GM19328 (cell line): ENCODE results near the gene NAA25.
"Not testable (repeated sequence)": the region's sequence is repeated elsewhere in the genome, so short reads cannot be mapped to it uniquely, and the experiment has no call there.

Experiments used
- ATAC-seq: cut with Tn5 transposase; IDR thresholded peaks from one replicate; pipeline ENCODE4 v1.9.1; 2021; ENCODE audit warnings: mild to moderate bottlenecking, moderate library complexity; ENCODE audit not compliant: unreplicated experiment

Gene NAA25

GRCh38 chr12:112063273-112063672 is 45.3 kb downstream of the NAA25 start:
- no peak for ATAC-seq

- ATAC-seq = no peak
These were observed 47.4 kb downstream of the NAA25 start for GRCh38 chr12:112061137-112061536.

GRCh38 chr12:112049351-112049750 is 59.2 kb downstream of the NAA25 start:
- ATAC-seq = no peak

- no peak for ATAC-seq
These were observed 62.6 kb downstream of the NAA25 start for GRCh38 chr12:112046003-112046402.

- ATAC-seq = not testable (repeated sequence)
These were observed 72.0 kb downstream of the NAA25 start for GRCh38 chr12:112036614-112037013.

GRCh38 chr12:112035219-112035785 is 73.3 kb downstream of the NAA25 start:
- no peak for ATAC-seq

GRCh38 chr12:112032292-112032691 is 76.3 kb downstream of the NAA25 start:
- no peak for ATAC-seq

- ATAC-seq = no peak
These were observed 77.1 kb downstream of the NAA25 start for GRCh38 chr12:112031472-112031871.

GRCh38 chr12:112029301-112029700 is 79.3 kb downstream of the NAA25 start:
- ATAC-seq = no peak

- no peak for ATAC-seq
These were observed 82.7 kb downstream of the NAA25 start for GRCh38 chr12:112025808-112026375.

- ATAC-seq = no peak
These were observed 84.7 kb downstream of the NAA25 start for GRCh38 chr12:112023759-112024396.

GRCh38 chr12:112022241-112023016 is 86.2 kb downstream of the NAA25 start:
- no peak for ATAC-seq

- no peak for ATAC-seq
These were observed 87.6 kb downstream of the NAA25 start for GRCh38 chr12:112020947-112021457.

- no peak for ATAC-seq
These were observed 89.9 kb downstream of the NAA25 start for GRCh38 chr12:112018571-112019237.

GRCh38 chr12:112017041-112017440 is 91.5 kb downstream of the NAA25 start:
- ATAC-seq = no peak

- no peak for ATAC-seq
These were observed 92.6 kb downstream of the NAA25 start for GRCh38 chr12:112015938-112016337.

- ATAC-seq = peak; percentile 13
These were observed 94.8 kb downstream of the NAA25 start for GRCh38 chr12:112013601-112014402.

- peak; percentile 67 for ATAC-seq
These were observed 95.6 kb downstream of the NAA25 start, which contains the start of the genes ERP29 and TMEM116 for GRCh38 chr12:112012775-112013600. Gene ERP29, plus strand, starts transcription at chr12:112013426. Its CDS starts 40 bp downstream, at chr12:112013466. Gene TMEM116, minus strand, starts transcription at chr12:112013165. Its CDS starts 7,895 bp downstream, at chr12:112005270.

- no peak for ATAC-seq
These were observed 96.9 kb downstream of the NAA25 start for GRCh38 chr12:112011685-112012084.
